Skin epidermis (tissue), 12 donors: Measurements from ENCODE around the gene LSM12.
A peak's percentile ranks its signal among the peaks of the same experiment; 100 is the strongest.

Experiments
- H3K27ac ChIP-seq, 21 experiments: fragments of 200-600 bp; sonication (generic) in 11 of 21; one replicate each; pipeline ENCODE4 v1.5.0; 2020; ENCODE audit warnings: mild to moderate bottlenecking in 3 of 21, inconsistent platforms in 2 of 21, moderate library complexity in 2 of 21
- H3K4me3 ChIP-seq, 7 experiments: fragments of 200-600 bp; sonication (generic) in 2 of 7; one replicate each; pipeline ENCODE4 v1.5.0; 2020; ENCODE audit warnings: inconsistent platforms in 2 of 7, mild to moderate bottlenecking in 2 of 7, moderate library complexity in 1 of 7

Gene LSM12

GRCh38 chr17:44097110-44097958 is 30.9 kb upstream of the LSM12 start:
- no peak overlapping the region for H3K4me3 ChIP-seq
- H3K27ac ChIP-seq: peak overlapping the region in 20 of 21 experiments; percentile 55 to 93 (median 86)

DNA sequence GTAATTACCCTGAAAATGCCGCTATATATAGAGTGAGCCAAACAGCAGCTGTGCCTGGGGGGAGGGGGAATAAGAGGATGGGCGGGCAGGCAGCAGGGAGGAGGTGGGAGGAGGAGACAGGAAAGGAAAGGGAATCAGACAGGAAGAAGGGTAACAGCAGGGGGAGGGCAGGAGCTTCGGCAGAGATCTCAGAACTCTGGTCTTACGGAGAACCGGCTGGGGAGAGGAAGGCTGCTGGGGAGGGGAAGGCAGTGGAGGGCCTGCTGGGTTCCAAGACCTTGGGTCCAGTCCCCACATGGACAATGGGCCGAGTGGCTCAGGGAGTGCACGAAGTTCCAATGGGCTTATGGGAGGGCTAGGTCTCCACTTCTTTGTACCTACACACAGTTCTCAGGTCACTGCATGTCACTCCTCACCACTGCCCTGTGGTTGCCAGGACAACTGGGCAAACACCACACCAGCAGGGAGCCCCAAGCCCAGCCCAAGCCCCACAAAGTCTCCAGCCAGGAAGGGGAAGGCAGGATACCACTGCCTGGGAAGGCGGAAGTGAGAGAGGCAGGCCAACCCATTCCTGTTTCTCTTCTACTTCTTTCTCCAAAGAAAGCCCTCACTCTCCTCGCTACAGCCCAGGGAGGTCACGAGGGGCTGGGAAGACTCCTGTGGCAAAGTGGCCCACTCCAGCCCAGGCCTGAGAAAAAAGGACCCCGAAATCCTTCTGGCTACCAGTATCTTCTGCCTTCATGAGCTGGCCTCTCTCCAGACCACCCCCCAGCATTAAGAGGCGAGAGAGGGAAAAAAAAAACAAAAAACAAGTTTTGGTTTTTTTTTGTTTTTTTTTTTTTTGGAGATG is 29.4 kb upstream of the LSM12 start:
- H3K4me3 ChIP-seq: peak overlapping the region in 4 of 7 experiments; percentile 7 to 13 (median 8)
- H3K27ac ChIP-seq: peak overlapping the region; percentile 26 to 93 (median 85)

- Histone ChIP-seq H3K27ac (peak overlapping the region in 20 of 21 experiments; percentile 55 to 93 (median 86)), H3K4me3 (peak overlapping the region in 1 of 7 experiments; percentile 8)
Measured at GRCh38 chr17:44095388-44095646, 28.8 kb upstream of the LSM12 start.

DNA sequence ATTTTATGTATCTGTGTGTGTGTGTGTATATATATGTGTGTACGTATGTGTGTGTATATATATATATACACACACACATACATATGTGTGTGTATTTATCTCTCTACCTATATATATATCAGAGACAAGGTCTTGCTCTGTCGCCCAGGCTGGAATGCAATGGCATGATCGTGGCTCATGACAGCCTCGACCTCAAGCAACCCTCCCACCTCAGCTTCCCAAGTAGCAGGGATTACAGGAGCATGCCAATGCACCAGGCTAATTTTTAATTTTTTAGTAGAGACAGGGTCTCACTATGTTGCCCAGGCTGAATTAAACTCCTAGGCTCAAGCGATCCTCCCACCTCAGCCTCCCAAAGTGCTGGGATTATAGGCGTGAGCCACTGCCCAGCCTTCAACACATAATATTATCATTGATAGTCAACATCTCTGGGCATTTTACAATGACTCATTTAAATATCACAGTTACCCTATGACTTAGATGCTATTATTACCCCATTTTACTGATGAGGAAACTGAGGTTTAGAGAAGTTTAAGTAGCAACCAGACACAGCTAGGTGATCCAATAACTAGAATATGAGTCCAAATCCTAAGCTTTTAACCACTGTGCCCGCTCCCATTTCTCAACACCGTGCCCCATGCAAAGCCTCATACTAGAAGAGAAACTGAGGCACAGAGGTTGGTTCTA is 28.4 kb upstream of the LSM12 start:
- Histone ChIP-seq H3K27ac (peak overlapping the region in 20 of 21 experiments; percentile 55 to 93 (median 86)), H3K4me3 (no peak overlapping the region)

- H3K4me3 ChIP-seq: no peak overlapping the region
- H3K27ac ChIP-seq: peak overlapping the region in 1 of 21 experiments; percentile 24
Measured at GRCh38 chr17:44093231-44093900, 26.9 kb upstream of the LSM12 start.

DNA sequence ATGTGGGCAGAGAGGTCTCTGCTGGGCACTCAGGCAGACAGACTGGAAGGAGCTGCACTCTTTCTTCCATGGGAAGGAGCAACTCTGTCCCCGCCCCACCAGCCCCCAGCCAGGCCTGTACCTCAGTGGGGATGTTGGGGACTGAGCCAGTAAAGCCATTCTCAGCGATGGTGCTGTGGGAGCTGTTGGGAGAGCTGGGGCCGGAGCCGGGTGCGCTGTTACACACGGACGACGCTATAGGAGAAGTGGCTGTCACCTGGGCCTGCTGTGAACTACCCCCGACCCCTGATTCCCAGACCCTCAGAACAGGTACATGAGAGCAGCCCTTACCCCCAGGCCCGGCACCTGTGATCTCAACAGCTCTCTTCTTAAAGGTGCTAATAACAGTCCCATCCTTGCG is 25.6 kb upstream of the LSM12 start:
- no peak overlapping the region for H3K4me3 ChIP-seq
- no peak overlapping the region for H3K27ac ChIP-seq

GRCh38 chr17:44091200-44091997 is 24.9 kb upstream of the LSM12 start:
- peak overlapping the region in 1 of 21 experiments; percentile 10 for H3K27ac ChIP-seq
- no peak overlapping the region for H3K4me3 ChIP-seq

GRCh38 chr17:44088254-44088653 is 21.8 kb upstream of the LSM12 start:
- H3K4me3 ChIP-seq: no peak overlapping the region
- H3K27ac ChIP-seq: no peak overlapping the region

DNA sequence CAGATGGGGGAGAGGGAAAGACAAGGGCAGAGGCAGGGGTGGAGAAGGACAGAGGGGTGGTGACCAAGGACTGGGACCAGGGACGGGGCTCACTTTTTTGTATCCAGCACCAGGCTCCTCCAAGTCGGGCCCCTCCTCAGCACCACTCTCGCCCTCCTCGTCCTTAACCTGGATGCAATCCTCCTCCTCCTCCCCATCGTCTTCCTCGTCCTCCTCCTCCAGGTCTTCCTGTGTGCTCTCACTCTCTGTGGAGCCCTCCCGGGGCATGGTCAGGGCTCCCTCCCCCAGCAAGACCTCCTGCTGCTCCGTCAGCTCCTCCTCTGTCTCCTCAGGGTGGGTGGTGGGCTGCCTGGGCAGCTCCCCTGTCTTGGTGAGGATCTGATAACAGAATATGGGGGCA is 20.8 kb upstream of the LSM12 start:
- Histone ChIP-seq H3K27ac (peak overlapping the region in 11 of 21 experiments; percentile 2 to 71 (median 28)), H3K4me3 (no peak overlapping the region)

DNA sequence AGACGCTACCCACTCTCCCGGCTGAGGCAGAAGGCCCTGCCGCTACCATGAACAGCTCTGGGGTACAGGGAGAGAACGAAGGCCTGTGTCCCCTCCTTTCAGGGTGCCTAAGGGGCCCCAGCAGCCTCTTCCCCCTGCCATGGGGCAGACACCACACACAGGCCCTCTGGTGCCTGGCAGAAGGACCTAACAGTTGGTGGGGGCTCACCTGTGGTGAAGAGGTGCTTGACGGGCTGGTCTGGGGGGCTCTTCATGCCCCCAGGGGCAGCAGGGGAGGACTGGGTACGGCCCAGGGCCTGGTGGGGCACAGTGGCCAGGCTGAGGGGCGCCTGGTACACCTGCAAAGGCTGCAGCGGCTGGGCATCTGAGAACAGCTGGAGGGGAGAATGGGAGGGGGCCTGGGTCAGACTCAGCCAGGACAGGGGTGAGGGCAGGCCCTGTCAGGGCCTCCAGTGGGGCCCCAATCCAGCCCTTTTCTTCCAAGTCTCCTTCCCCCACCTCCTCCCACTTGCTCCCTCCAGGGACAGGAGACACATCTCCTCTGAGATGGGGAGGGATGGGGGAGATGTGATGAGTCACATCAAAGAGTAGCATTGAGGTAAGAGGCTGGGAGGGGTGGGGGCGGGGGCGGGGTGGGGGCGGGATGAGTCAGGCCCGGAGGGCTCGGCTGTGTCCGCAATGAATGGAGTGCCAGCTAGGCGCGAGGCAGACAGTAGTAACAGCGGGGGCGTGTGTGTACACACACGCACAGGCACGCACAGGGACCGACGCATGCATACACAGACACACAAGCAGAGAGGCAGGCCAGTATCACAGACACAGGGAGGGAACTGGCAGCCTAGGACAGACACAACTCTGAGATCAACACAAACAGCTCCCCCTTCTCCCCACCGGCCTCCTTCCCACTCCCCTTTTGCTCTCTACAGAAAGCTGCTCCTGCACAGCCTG is 20.2 kb upstream of the LSM12 start:
- Histone ChIP-seq H3K4me3 (no peak overlapping the region), H3K27ac (peak overlapping the region in 14 of 21 experiments; percentile 2 to 84 (median 66))

DNA sequence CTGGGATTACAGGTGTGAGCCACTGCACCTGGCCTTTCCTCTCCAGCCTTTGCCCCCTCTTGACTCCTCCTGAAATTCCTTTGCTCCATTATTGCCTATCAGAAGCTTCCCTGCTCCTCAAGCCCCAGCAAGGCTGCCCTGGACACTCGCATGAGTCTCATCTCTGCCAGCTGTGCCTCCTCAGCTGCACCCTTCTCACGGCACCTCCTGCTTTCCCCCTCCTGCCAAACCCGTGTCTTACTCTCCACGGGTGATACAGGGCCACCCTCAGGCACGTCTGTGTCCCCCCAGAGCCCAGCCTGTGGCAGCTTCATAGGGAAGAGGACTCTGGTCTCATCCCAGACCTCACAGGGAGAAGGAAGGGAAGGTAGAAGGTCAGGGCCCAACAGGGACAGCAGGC is 19.4 kb upstream of the LSM12 start:
- peak overlapping the region in 12 of 21 experiments; percentile 44 to 84 (median 66) for H3K27ac ChIP-seq

DNA sequence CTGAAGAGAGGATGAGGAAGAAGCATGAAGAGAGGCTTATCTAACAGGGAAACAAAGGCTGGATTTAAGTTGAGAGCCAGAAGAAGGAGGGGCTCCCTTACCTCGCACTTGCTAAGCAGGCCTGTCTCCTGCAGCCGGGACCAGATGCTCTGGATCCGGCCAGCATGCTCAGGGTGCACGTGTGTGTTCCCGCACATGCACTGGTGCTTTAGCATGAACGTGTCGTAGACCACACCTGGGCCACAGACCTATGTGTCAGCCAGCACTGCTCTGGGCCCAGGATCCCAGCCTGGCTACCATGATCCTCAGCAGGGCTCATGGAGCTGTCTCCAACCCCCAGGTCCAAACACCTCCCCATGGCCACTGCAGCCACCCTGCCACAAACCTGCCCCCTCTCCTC is 18.4 kb upstream of the LSM12 start:
- no peak overlapping the region for H3K4me3 ChIP-seq
- no peak overlapping the region for H3K27ac ChIP-seq

More for the DNA sequence above, 19.4 kb upstream of the LSM12 start:
- H3K4me3 ChIP-seq: no peak overlapping the region

GRCh38 chr17:44084131-44084538 is 17.7 kb upstream of the LSM12 start:
- Histone ChIP-seq H3K27ac (peak overlapping the region in 1 of 21 experiments; percentile 10), H3K4me3 (no peak overlapping the region)

- Histone ChIP-seq H3K4me3 (no peak overlapping the region), H3K27ac (no peak overlapping the region)
Measured at GRCh38 chr17:44083250-44083849, 16.9 kb upstream of the LSM12 start.

GRCh38 chr17:44082256-44082927 is 15.9 kb upstream of the LSM12 start:
- no peak overlapping the region for H3K27ac ChIP-seq
- no peak overlapping the region for H3K4me3 ChIP-seq

- Histone ChIP-seq H3K27ac (no peak overlapping the region), H3K4me3 (no peak overlapping the region)
Measured at GRCh38 chr17:44081681-44082080, 15.2 kb upstream of the LSM12 start.
